ENCODE data around the gene A2ML1.
"Not testable (repeated sequence)": the region's sequence is repeated elsewhere in the genome, so short reads cannot be mapped to it uniquely, and the experiment has no call there.

A2ML1 gene

DNA sequence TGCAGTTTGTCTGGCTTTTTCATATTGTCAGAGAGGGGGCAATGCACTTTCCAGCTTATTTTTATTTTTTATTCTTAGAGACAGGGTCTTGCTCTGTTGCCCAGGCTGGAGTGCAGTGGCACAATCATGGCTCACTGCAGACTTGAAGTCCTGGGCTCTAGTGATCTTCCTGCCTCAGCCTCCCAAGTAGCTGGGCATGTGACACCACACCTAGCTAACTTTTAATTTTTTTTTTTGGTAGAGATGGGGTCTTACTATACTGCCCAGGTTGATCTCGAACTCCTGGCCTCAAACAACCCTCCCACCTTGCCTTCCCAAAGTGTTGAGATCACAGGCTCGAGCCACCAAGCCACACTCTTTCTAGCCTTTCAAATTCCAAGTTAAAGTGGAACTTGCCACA lies 3.9 kb upstream of the A2ML1 start:
- DNase-seq: no peak

DNA sequence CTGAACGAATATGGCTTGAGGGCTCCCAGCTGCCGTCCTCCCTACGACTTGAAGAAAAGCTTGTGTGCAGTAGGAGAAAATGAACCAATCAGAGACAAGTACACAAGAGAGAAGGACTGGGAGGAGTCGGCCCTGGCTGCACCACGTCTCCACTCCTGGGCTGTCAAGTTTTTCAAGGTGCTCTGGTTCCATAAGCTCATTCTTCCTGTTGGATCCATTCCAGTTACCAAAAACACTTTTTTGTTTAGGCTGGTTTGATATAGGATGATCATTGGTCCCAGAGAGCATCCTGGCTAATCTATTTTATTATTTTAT lies 2.8 kb upstream of the A2ML1 start:
- no peak for DNase-seq

- not testable (repeated sequence) for DNase-seq
Measured at GRCh38 chr12:8820676-8821407, 1.6 kb upstream of the A2ML1 start.

- DNase-seq: no peak
Measured at GRCh38 chr12:8821591-8821990, 830 bp upstream of the A2ML1 start.

DNA sequence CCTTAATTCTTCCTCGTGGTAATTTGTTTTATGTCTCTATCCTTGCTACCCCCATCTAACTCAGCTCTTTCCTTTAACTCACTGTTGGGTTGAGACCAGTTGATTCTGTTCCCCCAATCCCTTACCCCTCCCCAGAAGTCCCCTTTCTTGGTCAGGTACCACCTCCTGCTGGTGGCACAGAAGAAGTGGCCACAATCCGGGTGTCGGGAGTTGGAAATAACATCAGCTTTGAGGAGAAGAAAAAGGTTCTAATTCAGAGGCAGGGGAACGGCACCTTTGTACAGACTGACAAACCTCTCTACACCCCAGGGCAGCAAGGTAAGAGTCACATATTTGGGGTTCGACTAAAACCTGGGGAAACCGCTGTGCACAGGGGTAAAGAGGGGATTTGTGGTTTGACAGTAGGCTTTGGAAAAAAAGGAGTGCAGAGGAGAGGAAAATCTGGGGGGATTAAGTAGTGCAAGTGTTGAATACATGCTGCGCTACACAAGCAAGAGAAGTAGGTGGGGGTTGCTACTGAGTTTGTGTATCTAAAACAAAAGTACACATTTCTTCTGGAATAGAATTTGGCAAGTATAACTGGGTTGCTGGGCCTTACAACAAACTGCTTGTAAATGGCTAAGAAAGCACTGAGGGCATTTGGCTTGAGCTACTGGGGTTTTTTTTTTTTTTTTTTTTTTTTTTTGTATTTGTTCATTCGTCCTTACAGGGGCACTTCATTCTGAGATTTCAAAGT lies 1.3 kb downstream of the A2ML1 start:
- peak; percentile 39 for DNase-seq

- DNase-seq: no peak
Measured at GRCh38 chr12:8827551-8828256, 5.3 kb downstream of the A2ML1 start.

GRCh38 chr12:8828257-8829124 lies 6.1 kb downstream of the A2ML1 start:
- no peak for DNase-seq

GRCh38 chr12:8829125-8829518 lies 6.7 kb downstream of the A2ML1 start:
- peak; percentile 46 for DNase-seq

- no peak for DNase-seq
Measured at GRCh38 chr12:8829621-8830020, 7.2 kb downstream of the A2ML1 start.

DNA sequence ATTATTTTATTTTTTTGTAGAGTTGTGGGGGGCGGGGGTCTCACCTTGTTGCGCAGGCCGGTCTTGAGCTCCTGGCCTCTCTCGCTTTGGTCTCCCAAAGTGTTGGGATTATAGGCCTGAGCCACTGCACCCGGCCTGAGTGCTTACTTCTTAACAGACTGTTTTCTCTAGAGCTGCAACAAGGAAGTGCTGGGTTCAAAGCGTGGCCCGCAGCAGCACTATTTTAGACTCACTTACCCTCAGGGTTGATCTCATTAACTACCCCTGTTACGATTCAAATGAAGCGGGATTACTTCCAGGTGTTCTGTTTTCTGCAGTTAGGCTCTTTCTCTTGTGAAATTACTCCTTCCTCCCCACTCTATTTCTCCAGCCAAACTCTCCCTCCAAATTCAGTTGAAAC lies 8.7 kb downstream of the A2ML1 start:
- no peak for DNase-seq

DNA sequence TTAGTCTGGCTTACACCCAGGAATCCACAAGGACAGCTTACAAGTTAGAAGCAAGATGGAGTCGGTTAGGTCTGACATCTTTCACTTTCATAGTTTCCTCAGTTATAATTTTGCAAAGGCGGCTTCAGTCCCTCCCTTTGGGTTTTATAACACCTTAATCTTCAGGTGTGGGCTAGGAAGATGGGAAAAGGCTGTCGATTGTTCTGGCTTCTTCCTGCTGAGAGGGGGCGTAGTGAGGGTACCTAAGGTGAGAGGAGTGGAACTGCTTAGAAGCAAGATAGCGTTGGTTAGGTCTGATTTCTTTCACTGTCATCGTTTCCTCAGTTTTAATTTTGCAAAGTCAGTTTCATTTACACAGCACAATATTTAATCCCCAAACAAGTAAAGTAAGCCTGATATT lies 10.1 kb downstream of the A2ML1 start:
- DNase-seq: no peak

DNA sequence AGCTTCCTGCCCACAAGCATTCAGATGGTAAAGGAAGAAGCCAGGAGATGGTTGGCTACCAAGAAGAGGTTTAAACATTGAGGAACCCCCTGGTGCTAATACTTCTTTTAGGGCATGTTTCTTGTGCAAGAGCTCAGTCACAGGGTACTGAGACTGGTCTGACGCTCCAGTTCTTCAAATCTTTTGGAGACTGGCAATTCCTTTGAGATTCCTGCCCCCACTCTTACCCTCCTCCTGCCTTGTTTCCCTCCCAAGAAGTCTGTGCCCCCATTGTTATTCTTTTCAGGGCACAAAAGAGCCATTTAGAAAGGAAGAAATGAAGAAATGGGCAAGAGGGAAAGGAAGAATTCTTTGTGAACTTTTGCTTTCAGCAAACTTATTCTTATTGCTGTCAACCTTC lies 11.8 kb downstream of the A2ML1 start:
- DNase-seq: no peak

GRCh38 chr12:8837291-8837690 lies 14.9 kb downstream of the A2ML1 start:
- DNase-seq: no peak

- DNase-seq: no peak
Measured at GRCh38 chr12:8840321-8840720, 17.9 kb downstream of the A2ML1 start.

DNA sequence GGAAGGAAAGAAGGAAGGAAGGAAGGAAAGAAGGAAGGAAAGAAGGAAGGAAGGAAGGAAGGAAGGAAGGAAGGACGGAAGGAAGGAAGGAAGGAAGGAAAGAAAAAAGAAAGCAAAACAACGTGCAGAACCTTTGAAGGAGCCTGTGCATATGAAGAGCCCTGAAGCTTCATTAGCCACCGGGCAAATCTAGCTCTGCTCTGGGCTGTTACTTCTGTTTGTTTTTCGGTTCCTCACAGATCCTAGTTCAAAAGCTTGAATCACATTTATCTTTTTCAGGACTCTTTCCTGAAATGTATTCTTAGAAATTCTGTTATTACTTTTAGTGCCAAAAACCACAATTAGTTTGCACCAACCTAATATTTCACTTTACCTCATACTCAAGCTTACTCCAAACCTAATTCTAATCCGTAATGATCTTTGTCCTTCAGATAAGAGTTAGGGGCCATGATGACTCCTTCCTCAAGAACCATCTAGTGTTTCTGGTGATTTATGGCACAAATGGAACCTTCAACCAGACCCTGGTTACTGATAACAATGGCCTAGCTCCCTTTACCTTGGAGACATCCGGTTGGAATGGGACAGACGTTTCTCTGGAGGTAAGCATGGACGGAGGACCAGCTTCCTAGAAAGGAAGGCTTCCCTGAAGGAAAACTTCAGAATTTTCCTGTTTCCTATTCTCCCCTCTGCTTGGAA lies 18.7 kb downstream of the A2ML1 start:
- DNase-seq: no peak

DNA sequence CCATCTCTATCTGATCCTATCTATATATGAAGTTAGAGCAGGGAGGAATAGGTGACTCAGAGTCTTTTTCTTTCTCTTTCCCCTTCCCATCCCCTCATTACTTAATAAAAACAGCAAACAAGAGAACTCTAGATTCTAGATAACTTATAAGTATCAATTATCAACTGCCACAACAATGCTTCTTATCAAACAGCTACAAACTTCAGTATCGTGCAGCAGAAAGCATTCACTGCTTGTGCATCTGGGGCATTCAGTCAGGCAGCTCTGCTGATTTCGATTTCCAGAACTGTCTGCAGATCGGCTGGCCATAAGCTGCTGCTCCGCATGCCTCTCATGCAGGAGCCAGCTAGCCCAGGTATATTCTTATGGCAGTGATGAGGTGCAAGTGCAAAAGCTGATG lies 19.4 kb downstream of the A2ML1 start:
- no peak for DNase-seq

GRCh38 chr12:8844665-8845064 lies 22.2 kb downstream of the A2ML1 start:
- DNase-seq: peak; percentile 69

DNA sequence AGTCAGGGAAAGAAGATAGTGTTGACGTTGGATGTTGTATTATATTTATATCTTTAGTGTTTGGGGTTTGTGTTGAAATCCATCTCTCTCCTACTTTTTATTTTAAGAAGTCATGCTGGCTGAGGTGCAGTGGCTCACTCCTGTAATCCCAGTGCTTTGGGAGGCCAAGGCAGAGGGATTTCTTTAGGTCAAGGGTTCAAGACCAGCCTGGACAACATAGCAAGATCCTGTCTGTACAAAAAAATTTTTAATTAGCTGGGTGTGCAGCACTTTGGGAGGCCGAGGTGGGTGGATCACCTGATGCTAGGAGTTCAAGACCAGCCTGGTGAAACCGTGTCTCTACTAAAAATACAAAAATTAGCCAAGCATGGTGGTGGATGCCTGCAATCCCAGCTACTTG lies 23.9 kb downstream of the A2ML1 start:
- no peak for DNase-seq

DNA sequence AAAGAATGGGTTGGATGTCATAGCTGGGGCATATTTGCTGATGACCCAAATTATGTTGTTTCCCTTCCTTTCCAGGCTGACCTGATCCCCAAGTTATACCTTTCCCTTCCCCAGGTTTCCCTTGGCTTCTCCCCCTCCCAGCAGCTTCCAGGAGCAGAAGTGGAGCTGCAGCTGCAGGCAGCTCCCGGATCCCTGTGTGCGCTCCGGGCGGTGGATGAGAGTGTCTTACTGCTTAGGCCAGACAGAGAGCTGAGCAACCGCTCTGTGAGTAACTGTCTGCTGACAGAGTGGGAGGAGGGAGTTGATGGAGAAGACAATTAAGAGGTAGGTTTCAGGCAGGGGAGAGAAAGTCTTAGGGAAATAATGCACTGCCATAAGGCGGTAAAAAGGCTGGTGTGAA lies 25.0 kb downstream of the A2ML1 start:
- no peak for DNase-seq

GRCh38 chr12:8849876-8850275 lies 27.5 kb downstream of the A2ML1 start:
- no peak for DNase-seq

- DNase-seq: no peak
Measured at GRCh38 chr12:8852119-8852518, 29.7 kb downstream of the A2ML1 start.

GRCh38 chr12:8855891-8856290 lies 33.5 kb downstream of the A2ML1 start:
- no peak for DNase-seq

DNA sequence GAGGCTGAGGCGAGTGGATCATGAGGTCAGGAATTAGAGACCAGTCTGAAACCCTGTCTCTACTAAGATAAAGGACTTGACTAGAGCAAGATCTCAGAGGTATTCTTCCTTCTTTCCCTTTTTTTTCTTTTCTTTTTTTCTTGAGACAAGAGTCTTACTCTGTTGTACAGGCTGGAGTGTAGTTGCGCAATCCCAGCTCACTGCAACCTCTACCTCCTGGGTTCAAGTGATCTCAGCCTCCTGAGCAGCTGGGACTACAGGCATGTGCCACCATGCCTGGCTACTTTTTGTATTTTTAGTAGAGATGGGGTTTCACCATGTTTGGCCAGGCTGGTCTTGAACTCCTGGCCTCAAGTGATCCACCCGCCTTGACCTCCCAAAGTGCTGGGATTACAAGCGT lies 37.0 kb downstream of the A2ML1 start:
- not testable (repeated sequence) for DNase-seq
